HG03571 (cell line): Measurements from ENCODE around the gene AGMO.

Experiments
- ATAC-seq: cut with Tn5 transposase; IDR thresholded peaks from one replicate; pipeline ENCODE4 v1.9.1; 2021; ENCODE audit not compliant: unreplicated experiment

The AGMO gene

GRCh38 chr7:15158141-15158810 lies 403.5 kb downstream of the AGMO start:
- no peak for ATAC-seq
